Stimulated activated CD8-positive, alpha-beta memory T cell treated with anti-CD3 and anti-CD28 coated beads, Interleukin-12 subunit alpha, Interleukin-12 subunit beta, amount 100 ng/mL, for 4 hours (primary cell): Measurements from ENCODE around the gene SMAD6.
"Not testable (repeated sequence)": the region's sequence is repeated elsewhere in the genome, so short reads cannot be mapped to it uniquely, and the experiment has no call there.

Source experiments
- DNase-seq: peaks from one replicate; pipeline ENCODE4 v3.0.0-alpha.2; 2020; ENCODE audit warnings: low read depth

The SMAD6 gene

GRCh38 chr15:66826507-66826906 lies 124.5 kb downstream of the SMAD6 start:
- no peak for DNase-seq

- DNase-seq = no peak
Measured at GRCh38 chr15:66827039-66827697, 125.1 kb downstream of the SMAD6 start.

GRCh38 chr15:66827698-66828055 lies 125.6 kb downstream of the SMAD6 start:
- DNase-seq = no peak

GRCh38 chr15:66828817-66829541 lies 126.9 kb downstream of the SMAD6 start:
- not testable (repeated sequence) for DNase-seq

- no peak for DNase-seq
Measured at GRCh38 chr15:66829551-66830121, 127.6 kb downstream of the SMAD6 start.

- DNase-seq = no peak
Measured at GRCh38 chr15:66830358-66830757, 128.3 kb downstream of the SMAD6 start.

GRCh38 chr15:66830823-66831222 lies 128.8 kb downstream of the SMAD6 start:
- no peak for DNase-seq

- DNase-seq = no peak
Measured at GRCh38 chr15:66831289-66831688, 129.3 kb downstream of the SMAD6 start.

- no peak for DNase-seq
Measured at GRCh38 chr15:66831801-66832390, 129.9 kb downstream of the SMAD6 start.
